GM21786 (cell line): ENCODE measurements around the gene FGFR2.

Experiments
- ATAC-seq: cut with Tn5 transposase; IDR thresholded peaks from one replicate; pipeline ENCODE4 v1.9.1; 2021; ENCODE audit not compliant: unreplicated experiment

The FGFR2 gene

DNA sequence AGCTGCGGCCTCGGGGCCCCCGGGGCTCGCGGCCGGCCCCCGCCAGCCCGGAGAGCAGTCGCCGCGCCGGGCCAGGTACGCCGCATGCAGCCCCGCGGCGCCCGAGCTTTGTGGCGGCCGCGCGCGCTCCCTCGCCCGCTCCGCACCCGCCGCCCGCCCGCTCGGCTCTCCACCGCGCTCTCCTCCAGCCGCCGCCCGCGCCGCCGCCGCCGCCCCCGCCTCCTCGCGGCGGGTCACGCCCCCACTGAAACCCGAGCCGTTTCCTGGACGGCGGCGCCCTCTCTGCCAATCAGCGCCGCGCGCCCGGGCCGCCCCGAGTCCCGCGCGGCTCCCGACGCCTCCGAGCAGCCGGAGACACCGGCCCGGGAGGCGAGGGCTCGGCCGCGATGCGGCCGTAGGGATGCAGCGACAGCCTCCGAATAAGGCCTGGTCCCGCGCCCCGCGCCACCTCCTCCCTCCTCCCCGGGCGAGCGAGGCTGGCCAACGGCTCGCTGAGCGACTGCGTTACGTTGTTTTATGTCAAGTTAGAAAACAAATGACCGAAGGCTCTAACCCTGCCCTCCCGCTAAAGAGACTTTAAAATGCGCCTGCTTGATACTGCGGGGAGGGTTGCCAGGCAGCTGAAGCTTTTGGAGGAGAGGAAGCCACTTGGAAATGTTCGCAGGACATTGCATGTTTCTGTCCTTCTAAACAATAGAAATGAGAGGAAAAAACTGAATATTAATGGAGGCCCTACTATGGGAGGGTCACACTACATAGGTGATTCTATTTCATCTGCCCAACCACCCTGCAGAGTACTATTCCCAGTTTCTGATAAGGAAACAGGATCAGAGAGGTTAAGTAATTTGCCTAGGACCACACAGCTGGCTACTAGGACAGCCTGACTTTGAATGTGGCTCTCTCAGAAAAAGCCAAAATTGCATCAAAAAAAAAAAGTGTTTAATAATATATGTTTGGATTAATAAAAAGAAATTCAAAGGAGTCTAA lies at the start of gene FGFR2:
TSS of gene FGFR2 (minus strand) at position 182 of the 987 bp plus-strand sequence. CDS start 4,627 bp downstream, outside the sequence.
- peak; percentile 88 for ATAC-seq

DNA sequence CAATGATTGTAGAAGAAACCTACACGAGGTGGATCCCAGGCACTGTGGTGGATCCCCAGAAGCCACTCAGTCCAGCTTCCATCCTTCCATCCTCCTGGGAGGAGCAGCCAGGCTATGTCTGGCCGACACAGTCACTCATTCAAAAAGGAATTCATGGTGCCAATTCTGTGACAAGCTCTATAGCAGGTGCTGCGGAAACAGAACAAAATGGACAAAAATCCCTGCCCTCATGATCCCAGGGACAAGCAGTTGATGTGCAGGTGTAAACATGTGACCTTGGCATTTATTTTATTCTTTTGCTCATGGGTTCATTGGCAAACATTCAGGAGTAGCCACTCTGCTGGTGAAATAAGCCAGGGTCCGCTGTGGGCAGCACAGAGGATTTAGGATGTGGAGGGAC lies 49.2 kb upstream of the FGFR2 start:
- no peak for ATAC-seq

DNA sequence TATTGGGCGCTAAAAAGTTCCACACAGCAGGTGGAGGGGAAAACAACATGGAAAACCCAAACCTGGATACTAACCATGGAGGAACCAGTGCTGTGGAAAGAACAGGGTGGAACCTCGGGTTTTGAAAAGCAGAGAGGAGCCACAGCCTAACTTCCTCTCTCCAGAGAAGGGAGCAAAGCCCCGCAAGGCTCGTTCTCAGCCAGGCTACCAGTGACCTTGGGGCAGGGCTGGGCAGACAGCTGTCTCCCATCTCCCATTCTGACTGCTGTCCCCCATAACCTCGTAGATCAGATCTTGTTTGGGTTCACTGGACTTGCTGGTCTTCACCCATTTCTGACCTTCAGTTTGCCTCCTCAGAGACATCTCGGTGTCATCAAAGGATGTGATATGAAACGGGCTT lies 47.5 kb upstream of the FGFR2 start:
- ATAC-seq = no peak

DNA sequence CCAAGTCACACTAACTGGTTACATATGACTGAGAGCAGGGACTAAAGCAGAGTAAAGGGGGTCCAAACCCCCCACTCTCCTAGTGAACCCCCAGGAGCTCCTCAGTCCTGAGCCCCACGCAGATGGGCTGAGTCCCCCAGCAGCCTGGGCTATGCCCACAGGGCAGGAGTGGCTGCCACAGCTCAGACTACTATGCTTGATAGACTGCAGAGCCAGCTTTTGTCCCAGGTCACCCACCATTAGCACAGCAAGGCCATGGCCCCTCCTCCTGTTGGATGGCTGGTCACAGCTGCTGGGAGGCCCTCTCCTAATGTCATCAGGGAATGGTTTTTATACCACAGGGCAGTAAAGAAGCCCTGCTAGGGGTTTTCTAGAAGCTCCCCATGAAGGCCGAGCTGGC lies 46.3 kb upstream of the FGFR2 start:
- ATAC-seq = no peak

DNA sequence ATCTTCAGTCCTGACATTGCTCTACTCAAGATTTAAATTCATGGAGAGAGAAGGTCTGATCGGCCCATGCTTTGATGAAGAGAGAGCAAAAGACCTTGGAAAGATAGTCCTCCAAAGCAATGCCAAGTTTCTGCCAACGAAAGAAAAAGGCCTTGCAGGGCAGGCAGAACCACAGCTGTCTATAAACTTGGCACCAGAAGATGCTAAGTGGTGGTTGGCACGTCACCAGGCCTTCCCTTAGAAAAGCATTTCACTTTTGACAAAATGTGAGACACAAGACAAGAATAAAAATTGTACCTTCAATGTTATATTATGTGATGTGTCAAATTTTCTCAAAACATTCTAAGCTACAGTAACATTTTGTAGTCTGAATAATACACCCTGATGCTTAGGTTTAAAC lies 42.0 kb upstream of the FGFR2 start:
- ATAC-seq = no peak

DNA sequence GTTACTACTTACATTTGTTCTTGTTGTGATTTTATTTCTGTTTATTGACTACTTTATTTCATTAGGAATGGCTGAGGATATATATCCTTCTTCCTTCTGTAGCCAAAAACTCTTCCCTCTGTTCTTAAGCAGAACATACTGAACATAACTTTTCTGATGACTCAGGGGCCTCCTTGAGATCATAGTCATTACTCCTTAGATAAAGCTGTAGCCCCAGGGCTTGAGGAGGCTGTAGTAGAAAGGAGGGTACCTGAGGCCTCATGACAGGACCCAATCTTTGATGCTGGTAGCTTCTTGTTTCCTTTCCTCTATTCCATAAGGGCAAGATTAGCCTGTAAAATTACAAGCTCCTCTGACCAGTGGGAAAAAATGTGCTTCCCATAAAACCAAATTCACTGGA lies 41.2 kb upstream of the FGFR2 start:
- no peak for ATAC-seq

DNA sequence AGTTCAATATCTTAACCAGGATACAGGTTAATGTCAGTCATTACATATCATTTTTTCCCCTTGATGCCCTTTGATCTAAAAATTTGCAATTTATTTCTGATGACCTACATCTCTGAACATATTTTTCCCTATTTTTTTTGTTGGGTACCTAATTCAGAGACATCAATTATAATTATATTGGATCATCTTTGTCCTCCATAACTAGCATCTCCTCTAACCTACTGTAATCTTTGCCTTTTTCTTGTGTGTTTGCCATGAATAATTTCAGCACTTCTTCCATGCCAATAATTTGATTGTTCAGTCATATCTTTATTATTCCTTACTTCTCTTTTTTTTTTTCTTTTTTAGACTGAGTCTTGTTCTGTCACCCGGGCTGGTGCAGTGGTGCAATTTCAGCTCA lies 39.2 kb upstream of the FGFR2 start:
- no peak for ATAC-seq

DNA sequence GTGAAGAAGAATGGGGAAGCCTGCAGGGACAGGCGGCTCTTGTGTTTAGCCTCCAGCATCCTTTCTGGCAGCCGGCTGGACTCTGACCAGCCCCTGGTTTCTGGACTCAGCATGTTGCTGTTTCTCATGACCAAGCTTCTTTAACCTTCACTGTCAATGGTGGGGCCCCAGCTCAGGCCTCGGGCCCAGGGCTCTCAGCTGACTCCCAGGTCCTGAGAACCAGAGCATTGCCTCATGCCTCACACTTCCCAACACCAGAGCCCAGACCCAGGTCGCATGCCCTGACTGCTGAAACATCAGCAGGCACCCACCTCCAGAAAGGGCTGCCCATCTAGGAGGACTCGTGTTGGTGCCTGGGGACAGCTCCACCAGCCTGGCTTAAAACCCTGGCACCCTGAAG lies 34.8 kb upstream of the FGFR2 start:
- no peak for ATAC-seq

DNA sequence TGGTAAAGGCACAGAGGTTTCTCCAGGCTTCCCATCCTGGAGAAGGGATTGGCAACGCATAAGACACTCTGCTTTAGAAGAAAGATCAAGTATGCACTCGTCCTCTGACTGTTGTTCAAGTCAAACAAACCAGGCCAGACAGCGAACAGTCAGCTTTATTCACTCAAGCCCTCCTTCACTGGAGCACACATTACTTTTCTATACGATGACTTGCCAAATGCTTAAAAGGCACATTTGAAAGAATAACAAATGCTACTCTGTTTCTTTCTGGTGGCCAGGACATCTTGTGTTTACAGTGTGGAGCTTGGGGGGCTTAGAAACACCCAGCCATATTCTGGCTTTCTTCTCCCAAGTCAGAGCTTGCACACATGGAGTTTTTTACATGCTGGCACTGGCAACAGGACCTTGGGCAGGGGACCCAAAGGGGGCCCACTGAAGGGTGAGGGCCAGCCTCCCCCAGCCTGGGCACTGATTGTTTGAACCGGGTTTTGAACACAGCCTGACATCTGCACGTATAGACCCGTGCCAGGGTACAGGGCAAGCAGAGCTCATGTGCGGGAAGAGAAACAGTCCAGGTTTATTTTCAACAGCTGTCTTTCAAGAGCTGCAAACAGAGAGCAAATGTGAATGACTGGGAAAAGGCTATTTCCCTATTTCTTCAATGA lies 33.3 kb upstream of the FGFR2 start:
- no peak for ATAC-seq

DNA sequence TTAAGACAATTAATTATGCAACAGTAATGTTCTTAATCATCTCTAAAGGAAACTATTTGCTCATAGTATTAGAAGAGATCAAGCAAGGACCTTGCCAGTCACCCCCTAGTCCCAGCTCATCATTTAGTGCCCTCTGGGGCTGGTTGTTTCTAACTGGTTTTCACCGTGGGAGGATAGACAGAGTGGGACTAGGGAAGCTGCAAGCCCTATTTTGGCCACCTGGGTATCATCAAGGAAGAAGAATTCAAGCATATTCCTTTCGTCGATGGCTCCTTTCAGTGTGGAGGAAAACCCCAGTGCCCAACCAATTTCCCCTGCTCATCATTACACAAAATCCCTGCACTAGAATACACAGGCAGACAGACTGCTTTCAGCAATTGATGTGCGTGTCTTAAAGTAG lies 30.6 kb upstream of the FGFR2 start:
- ATAC-seq = no peak

DNA sequence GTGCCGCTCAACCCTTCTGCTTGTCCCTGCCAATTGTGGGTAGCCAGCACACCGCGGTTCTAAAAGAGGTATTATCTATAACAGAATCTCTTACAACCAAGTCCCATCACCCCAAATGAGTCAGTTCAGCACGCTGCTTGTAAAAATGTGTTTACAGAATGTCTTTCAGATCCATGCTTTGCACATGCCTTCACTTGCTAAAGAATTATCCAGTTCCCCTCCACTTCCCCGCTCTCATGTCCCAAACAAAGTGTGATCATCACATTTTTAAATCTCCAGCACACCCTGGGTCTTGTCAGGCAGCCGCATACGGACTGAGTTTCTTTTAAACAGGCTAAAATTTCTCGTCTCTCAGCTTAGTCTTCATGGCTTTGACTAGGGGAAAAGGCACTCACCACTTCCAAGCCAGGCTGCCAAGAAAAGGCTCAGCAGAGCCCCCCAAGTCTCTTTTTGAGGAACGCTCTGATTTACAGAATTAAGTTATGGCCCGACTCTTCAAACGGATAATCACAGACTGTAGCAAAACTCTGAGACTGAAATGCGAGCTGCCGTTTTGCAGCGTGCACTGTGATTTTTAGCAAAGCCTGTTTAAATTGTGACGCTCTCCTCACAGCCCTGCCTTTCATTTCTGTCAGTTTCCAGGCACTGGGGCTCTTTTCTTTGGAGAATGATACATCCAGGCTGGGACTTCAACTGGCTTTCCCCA lies 29.8 kb upstream of the FGFR2 start:
- ATAC-seq = no peak

DNA sequence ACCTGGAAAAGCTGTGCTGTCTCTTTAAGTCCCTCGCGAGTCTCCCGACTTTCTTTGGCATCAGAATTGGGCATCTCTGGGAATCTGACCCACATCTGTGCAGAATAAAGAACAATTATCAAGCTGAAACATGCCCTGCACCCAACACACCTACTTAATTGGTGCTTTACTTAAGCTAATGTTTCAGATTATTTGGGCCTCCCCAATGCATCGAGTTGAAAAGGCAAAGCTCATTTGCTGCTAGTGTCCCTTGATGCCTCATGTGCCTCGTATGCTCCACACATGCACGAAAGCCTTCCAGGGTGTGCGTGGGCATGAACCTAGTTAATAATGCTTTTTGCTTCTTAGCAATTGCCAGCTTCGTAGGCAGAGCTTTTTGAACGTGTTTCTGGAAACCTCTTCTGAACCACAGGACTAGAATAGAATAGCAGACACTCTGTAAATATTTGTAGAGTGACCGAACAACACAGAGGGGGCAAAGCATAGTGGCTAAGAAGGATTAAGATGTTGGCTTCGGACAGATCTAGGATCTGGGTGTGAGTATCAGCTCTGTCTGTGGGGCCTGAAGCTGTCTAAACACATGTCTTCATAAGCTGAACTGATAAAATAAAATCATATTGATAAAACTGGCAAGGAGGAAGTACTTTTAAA lies 26.7 kb upstream of the FGFR2 start:
- no peak for ATAC-seq

DNA sequence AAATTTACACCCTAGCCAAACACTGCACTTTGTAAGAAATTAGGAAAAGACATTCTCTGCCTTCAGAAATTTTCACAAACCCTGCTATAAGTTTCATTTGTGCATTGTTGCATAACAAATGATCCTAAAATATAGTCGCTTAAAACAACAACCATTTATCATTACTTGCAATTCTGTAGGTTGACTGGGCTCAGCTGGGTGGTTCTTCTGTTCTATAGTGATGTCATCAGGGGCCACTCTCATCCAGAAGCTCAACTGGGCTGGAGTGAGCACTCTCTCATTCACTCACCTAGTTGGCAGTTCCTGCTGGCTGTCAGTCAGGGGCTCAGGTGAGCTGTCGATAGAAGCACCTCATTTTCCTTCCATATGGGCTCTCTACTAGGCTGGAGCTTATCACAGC lies 20.7 kb upstream of the FGFR2 start:
- ATAC-seq = no peak

DNA sequence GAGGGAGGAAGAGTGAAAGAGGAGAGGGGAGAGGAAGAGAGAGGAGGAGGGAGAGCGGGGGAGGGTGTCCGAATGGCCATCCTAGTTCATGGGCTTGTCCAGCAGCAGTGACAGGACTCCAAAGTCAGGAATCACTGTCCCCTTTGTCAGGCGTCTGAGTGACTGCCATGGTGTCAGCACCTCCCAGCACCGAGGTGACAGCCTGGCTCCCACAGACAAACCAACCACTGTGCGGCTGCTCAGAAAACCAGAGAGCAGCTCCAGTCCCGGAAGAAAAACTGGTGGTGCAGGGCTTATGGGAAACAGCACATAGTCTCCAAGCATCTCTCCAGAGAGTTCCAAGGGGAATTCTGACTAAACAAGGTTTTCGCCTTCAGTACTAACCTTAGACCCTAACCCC lies 18.9 kb upstream of the FGFR2 start:
- ATAC-seq = no peak

DNA sequence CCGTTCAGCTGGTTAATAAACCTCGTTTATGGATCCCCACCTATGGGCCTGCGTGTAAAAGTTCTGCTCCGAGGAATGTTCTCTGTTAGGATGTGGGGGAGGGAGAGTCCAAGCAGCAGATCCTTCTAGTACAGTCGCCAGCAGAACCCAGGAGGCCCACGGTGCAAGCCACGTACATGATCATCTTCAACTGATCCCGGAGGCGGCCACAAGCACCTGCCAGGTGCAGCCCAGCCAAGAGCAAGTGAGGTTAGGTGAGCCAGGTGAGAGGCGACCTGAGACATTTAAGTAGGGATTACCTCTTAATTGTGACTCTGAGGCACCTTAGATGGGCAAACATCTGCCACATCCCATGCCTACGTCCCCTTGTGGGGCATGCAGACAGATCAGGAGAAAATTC lies 18.0 kb upstream of the FGFR2 start:
- ATAC-seq = no peak

DNA sequence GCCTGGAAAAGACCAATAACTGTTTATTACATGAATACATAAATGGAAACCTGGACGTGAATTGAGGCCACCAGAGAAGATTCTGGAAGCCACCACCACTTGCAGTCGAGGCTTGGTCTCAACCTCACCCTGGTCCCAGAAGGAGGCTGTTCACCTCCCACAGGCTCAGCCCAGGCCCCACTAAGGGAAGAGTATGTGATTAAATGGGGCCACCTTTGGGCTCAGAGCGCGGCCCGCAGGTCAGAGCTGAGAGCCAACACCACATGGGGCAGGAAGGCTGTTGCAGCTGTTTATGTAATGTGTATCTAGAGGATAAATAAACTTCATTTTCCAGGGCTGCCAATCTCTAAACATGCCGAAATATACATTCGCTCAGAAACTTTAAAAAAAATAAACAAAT lies 17.6 kb upstream of the FGFR2 start:
- ATAC-seq = no peak

DNA sequence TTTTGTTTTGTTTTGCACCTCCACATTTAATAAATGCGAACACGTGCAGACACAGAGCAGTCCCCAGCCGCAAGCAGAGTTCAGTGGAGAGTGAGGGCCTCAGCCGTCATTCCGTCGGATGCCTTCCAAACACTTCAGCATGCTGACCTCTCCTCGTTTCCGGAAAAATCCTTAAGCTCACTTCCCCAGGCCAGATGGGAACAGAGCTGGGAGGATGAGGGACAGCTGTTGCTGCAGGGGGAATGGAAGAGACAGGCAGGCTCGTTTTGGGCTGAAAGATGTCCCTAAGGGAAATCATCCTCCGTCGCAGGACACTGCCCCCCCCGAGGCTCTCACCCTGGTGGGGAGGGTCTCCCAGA lies 17.2 kb upstream of the FGFR2 start:
- no peak for ATAC-seq

DNA sequence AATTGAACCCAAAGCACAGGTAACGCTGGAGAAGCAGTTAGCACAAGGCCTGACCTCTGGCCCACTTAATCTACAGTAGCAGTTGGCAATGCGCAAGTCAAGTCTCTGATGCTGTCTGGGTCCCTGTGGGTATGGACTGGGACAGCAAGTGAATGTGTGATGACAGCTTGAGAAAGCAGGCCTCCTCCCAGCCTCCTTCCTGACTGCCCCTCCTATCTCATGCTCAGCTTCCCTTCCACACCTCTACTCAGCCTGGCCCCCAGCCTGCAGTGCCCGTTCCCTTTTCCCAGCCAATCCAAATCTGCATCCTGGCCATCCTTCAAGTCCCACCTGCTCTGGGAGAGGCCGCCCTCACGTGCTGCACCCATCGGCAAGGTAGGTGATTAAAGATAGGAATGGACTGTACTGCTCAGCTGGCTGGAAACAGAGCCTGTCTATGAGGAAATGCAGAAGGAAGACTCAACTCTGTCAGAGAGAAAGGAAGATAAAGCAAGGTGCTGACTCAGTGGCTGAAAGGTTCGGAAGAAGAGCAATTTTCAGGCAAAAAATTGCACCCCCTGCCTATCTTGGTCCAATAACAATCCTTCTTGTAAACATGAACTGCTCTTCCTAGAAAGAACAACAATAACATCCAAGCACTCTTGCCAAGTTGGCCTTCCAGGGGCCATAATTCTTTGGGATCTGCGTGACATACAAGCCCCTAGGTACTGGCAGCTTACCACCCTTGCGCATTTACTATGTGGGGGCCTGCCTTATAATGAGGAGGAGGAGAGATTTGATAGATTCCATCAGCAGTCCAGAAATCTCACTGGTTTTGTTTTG lies 16.6 kb upstream of the FGFR2 start:
- ATAC-seq = no peak

DNA sequence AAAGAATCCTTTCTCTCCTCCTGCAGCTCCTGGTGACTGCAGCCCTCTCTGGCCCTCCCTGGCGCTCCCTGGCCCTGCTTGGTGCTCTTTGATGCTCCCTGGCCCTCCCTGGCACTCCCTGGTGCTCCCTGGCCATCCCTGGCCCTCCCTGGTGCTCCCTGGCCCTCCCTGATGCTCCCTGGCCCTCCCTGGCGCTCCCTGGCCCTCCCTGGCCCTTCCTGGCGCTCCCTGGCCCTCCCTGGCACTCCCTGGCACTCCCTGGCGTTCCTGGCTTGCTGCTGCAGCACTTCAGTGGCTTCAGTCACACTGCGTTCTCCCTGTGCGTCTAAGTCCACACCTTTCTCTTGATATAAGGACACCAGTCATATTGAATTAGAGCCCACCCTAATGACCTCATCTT lies 15.2 kb upstream of the FGFR2 start:
- ATAC-seq = no peak

DNA sequence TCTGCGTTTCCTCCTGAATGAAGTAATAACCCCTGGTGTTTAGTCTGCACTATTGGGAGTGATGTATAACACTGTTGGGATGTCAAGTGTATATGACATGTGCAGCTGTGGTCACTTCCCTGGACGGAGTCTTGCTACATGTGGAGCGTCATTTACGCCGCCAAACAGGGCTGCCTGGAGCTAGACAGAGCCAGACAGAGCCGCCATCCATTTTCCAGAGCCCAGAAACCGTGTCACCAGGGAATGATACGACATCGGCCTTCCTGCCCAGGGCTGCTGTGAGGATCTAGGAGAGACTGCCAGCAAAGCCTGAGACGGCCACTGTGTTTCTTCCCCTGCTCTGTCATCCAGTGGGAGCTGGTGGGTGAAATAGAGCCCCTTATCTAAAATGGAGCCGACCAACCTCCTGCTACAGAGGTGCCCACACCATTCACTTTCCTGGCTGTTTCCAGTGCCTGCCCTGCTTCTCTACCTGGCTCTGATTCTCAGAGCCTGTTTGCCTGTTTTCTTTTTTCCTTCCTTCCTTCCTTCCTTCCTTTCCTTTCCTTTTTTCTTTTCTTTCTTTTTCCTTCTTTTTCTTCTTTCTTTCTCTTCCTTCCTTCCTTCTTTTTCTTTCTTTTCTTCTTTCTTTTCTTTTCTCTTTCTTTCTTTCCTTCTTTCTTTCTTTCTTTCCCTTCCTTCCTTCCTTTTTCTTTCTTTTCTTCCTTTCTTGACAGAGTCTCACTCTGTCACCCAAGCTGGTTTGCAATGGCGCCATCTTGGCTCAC lies 13.3 kb upstream of the FGFR2 start:
- ATAC-seq = no peak
